Measurements from ENCODE around the gene RDH16. TPM values are rescaled to one million over a fixed set of nuclear protein-coding genes. Genes with fewer than 3 reads are reported as not detected.
"Not testable (repeated sequence)": the region's sequence is repeated elsewhere in the genome, so short reads cannot be mapped to it uniquely, and the experiment has no call there.

RDH16 gene
- polyA plus RNA-seq, 3 donors, result 0.47 TPM; not detected in 2

GRCh38 chr12:56979628-56980027 lies 22.2 kb upstream of the RDH16 start:
- no peaks in the 10 kb centered on the region for H3K36me3 Mint-ChIP-seq
- no peak for DNase-seq

GRCh38 chr12:56978397-56979138 lies 21.2 kb upstream of the RDH16 start:
- Mint-ChIP-seq H3K4me1 (no peaks in the 10 kb centered on the region), H3K27me3 (ENCODE audit: low read depth in 3 of 3) (peaks cover 0 to 1% (median 0%) of the 10 kb centered on the region in 3 donors), H3K4me3 (no peak overlapping the region), H3K27ac (no peak overlapping the region), H3K9me3 (peaks cover 0 to 7% (median 2%) of the 10 kb centered on the region in 7 donors), H3K36me3 (no peaks in the 10 kb centered on the region)
- 90% methylated on average over 3 of the region's 3 CpGs for WGBS (ENCODE audit: insufficient coverage)
- H3K4me2 ChIP-seq (replicated peaks; ENCODE audit: extremely low read depth, low read length, poor library complexity, severe bottlenecking), result no peak overlapping the region
- no peak overlapping the region for H3K27ac ChIP-seq (ENCODE audit: low read depth in 1 of 2, low read length in 2 of 2)
- H3K9me3 ChIP-seq (replicated peaks in 1 of 2; ENCODE audit: control insufficient read depth in 1 of 2, insufficient read depth in 1 of 2, low read length in 2 of 2), result no peaks in the 10 kb centered on the region
- no peak overlapping the region for H3K4me3 ChIP-seq (replicated peaks in 1 of 3; ENCODE audit: low read depth in 2 of 3, low read length in 3 of 3)
- TF ChIP-seq CTCF (IDR thresholded peaks at IDR 0.05), result no peak
- no peaks in the 10 kb centered on the region for H3K79me2 ChIP-seq (ENCODE audit: insufficient read depth, low read length)
- intact Hi-C loops (cut with micrococcal nuclease), result no loop called here
- H2AFZ ChIP-seq (ENCODE audit: insufficient read depth, low read depth, low read length, poor library complexity, severe bottlenecking), result no peak overlapping the region
- no peak overlapping the region for H3K9ac ChIP-seq (ENCODE audit: insufficient read depth, low read length, poor library complexity, severe bottlenecking)
- no peaks in the 10 kb centered on the region for H3K36me3 ChIP-seq (replicated peaks in 1 of 2; ENCODE audit: control insufficient read depth in 1 of 2, insufficient read depth in 2 of 2, low read length in 2 of 2)
- no peaks in the 10 kb centered on the region for H4K20me1 ChIP-seq (ENCODE audit: insufficient read depth, low read length)
- H3K27me3 ChIP-seq (ENCODE audit: control insufficient read depth in 2 of 2, insufficient read depth in 2 of 2, low read length in 2 of 2), result no peaks in the 10 kb centered on the region
- H3K4me1 ChIP-seq (ENCODE audit: control insufficient read depth in 1 of 2, insufficient read depth in 2 of 2, low read length in 2 of 2), result no peaks in the 10 kb centered on the region
- DNase-seq, result no peak

More at GRCh38 chr12:56979628-56980027, 22.2 kb upstream of the RDH16 start:
- Histone ChIP-seq H3K4me1 (ENCODE audit: control insufficient read depth in 1 of 2, insufficient read depth in 2 of 2, low read length in 2 of 2) (no peaks in the 10 kb centered on the region), H3K4me2 (replicated peaks; ENCODE audit: extremely low read depth, low read length, poor library complexity, severe bottlenecking) (no peak overlapping the region), H4K20me1 (ENCODE audit: insufficient read depth, low read length) (no peaks in the 10 kb centered on the region), H3K9ac (ENCODE audit: insufficient read depth, low read length, poor library complexity, severe bottlenecking) (no peak overlapping the region), H3K27me3 (ENCODE audit: control insufficient read depth in 2 of 2, insufficient read depth in 2 of 2, low read length in 2 of 2) (no peaks in the 10 kb centered on the region), H2AFZ (ENCODE audit: insufficient read depth, low read depth, low read length, poor library complexity, severe bottlenecking) (no peak overlapping the region), H3K27ac (ENCODE audit: low read depth in 1 of 2, low read length in 2 of 2) (no peak overlapping the region), H3K9me3 (replicated peaks in 1 of 2; ENCODE audit: control insufficient read depth in 1 of 2, insufficient read depth in 1 of 2, low read length in 2 of 2) (no peaks in the 10 kb centered on the region), H3K4me3 (replicated peaks in 1 of 3; ENCODE audit: low read depth in 2 of 3, low read length in 3 of 3) (no peak overlapping the region), H3K36me3 (replicated peaks in 1 of 2; ENCODE audit: control insufficient read depth in 1 of 2, insufficient read depth in 2 of 2, low read length in 2 of 2) (no peaks in the 10 kb centered on the region), H3K79me2 (ENCODE audit: insufficient read depth, low read length) (no peaks in the 10 kb centered on the region)
- Mint-ChIP-seq H3K9me3 (peaks cover 0 to 4% (median 0%) of the 10 kb centered on the region in 7 donors), H3K4me1 (no peaks in the 10 kb centered on the region), H3K27ac (no peak overlapping the region), H3K4me3 (no peak overlapping the region), H3K27me3 (ENCODE audit: low read depth in 3 of 3) (peaks cover 0 to 3% (median 0%) of the 10 kb centered on the region in 3 donors)
- intact Hi-C loops (cut with micrococcal nuclease), result no loop called here
- WGBS (ENCODE audit: insufficient coverage), result 71% methylated on average over 1 of the region's 3 CpGs
- no peak for TF ChIP-seq CTCF (IDR thresholded peaks at IDR 0.05)

- H3K9me3 Mint-ChIP-seq; H3K9ac ChIP-seq (ENCODE audit: insufficient read depth, low read length, poor library complexity, severe bottlenecking); H4K20me1 ChIP-seq (ENCODE audit: insufficient read depth, low read length); H3K9me3 ChIP-seq (replicated peaks in 1 of 2; ENCODE audit: control insufficient read depth in 1 of 2, insufficient read depth in 1 of 2, low read length in 2 of 2); DNase-seq; H3K27me3 ChIP-seq (ENCODE audit: control insufficient read depth in 2 of 2, insufficient read depth in 2 of 2, low read length in 2 of 2); H3K27ac ChIP-seq (ENCODE audit: low read depth in 1 of 2, low read length in 2 of 2); H3K27ac Mint-ChIP-seq; intact Hi-C loops (cut with micrococcal nuclease); H3K4me3 Mint-ChIP-seq; H3K4me1 ChIP-seq (ENCODE audit: control insufficient read depth in 1 of 2, insufficient read depth in 2 of 2, low read length in 2 of 2); H3K4me2 ChIP-seq (replicated peaks; ENCODE audit: extremely low read depth, low read length, poor library complexity, severe bottlenecking); H2AFZ ChIP-seq (ENCODE audit: insufficient read depth, low read depth, low read length, poor library complexity, severe bottlenecking); H3K4me3 ChIP-seq (replicated peaks in 1 of 3; ENCODE audit: low read depth in 2 of 3, low read length in 3 of 3); H3K27me3 Mint-ChIP-seq (ENCODE audit: low read depth in 3 of 3); H3K36me3 ChIP-seq (replicated peaks in 1 of 2; ENCODE audit: control insufficient read depth in 1 of 2, insufficient read depth in 2 of 2, low read length in 2 of 2); H3K79me2 ChIP-seq (ENCODE audit: insufficient read depth, low read length); H3K4me1 Mint-ChIP-seq; H3K36me3 Mint-ChIP-seq: not testable (repeated sequence)
- WGBS (ENCODE audit: insufficient coverage), result no CpG with 5 or more reads among the region's 4 CpGs
Observed at GRCh38 chr12:56977361-56977760, 20.0 kb upstream of the RDH16 start.

All from CD14-positive monocyte (primary cell).